HG02798 (cell line): Measurements from ENCODE around the gene ETV6.

Experiments
- ATAC-seq: cut with Tn5 transposase; IDR thresholded peaks from one replicate; pipeline ENCODE4 v1.9.1; 2021; ENCODE audit warnings: mild to moderate bottlenecking; ENCODE audit not compliant: unreplicated experiment, poor library complexity

The ETV6 gene

DNA sequence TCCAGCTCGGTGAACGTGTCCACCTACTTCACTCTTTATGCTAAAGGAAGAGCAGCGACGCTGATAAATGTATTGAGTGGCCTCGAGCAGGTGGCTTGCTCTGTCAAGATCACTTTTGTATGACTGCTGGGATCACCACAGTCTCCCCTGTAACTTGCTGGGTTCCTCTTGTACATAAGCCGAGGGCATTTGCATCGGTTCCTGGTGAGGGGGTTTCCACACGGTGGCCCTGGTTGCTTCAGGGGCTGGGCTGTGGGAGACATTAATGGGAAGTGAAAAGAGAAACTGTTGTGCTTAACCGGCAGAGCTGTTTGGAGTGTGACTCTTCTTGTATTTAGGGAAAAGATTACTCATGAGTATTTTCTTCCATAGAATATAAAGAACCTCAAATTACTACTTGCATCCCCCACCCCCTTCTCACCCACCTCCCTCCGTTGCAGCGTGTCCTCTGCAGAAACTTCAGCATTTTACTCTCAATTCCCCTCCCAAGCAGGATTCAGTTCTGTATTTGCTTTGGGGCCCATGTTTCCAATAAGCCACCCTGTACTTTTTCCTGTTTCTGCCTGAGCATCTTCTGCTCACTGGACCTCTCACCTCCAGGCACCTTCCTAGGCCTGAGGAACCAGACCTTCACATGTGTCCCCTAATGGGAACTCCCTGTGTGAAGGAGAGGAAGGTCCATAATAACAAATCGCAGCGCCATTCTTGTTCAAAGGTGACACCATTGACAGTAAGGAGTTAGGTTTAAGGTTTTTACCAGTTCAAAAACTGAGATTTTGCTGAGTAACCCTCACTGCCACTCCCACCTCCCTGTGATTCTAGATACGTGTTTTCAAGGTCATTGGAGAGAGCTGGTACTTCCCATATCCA, 187.0 kb downstream of the ETV6 start:
- peak; percentile 91 for ATAC-seq

DNA sequence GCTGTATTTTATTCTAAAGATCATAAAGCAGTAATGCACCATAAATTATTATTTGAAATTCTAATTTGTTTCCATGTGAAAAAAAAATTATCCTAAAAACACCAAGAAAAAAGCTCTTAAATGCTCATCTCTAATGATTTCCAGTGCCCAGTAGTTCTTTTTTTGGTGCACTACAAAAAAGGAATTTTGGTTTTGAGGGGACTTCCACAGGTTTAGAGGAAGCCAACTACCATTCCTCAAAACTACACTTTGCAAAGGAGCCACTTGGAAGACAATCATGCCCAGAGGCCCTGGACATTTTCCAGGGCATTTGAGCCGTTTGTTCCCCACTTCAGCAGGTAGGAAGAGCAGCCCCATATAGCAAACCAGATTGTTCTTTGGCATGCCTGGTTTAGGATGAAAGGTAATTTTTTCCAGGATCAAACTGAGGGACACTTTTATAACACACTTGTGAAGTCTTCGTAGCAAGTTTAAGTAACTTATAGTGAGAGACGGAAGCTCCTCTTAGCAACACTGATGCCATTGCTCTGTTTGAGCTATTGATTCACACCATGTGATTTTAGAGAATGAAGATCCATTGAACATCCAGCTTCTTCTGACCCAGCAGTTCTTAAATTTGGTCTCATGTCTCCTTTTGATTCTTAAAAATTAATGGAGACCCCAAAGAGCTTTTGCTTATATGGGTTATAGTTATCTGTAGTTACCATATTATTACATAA, 187.9 kb downstream of the ETV6 start:
- ATAC-seq, result no peak

DNA sequence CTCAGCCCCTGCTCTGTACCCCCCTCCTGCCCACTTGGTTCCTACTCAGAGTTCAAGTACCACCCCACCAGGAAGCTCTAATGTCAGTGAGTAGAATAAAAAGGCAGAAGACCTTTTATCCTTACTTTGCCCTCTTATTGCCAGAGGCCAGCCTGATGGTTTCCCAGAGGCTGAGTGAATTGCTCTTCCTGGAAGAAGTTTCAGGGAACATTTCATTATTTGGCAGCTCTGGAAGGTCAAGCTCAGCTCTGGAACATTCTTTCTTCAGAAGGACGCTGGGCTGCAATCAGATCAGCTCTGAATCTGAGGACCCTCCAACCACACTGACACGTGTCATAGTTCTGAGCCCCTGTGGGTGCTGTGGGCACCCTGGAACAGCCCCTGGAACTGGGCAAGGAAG, 188.9 kb downstream of the ETV6 start:
- no peak for ATAC-seq

DNA sequence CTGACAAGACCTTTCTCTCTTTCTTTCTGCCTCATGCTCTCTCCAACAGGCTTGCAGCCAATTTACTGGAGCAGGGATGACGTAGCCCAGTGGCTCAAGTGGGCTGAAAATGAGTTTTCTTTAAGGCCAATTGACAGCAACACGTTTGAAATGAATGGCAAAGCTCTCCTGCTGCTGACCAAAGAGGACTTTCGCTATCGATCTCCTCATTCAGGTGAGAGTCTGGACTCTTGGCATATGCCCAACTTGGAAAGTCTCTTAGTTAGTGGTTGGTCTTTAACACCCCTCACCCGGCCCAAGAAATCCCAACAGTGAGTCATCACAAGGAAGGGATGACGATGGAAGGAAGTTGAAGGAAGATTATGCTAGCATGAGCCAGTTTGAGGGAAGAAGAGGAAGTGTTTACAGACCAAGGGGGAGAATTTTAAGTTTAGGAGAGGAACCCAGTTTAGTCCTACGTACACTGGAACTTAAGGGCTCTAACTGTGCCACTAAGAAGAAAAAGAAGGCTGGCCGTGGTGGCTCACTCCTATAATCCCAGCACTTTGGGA, 189.7 kb downstream of the ETV6 start:
- no peak for ATAC-seq

DNA sequence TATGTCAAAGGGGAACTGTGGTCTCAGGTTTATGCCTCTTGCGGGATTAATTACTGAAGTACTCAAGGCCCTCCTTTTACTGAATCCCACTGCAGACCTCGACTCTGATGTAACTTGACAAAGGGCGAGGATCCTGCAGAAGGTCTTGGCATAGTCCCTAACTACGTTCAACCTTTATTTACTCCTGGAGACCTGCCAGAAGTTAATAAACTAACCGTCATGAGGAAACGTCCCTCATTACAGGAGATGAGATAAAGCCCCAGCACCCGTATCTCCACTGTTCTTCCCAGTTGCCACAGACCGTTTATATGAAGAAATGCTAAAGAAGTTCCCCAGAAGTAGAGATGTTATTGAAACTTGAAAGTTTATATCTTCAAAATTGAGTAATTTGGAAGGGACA, 190.9 kb downstream of the ETV6 start:
- no peak for ATAC-seq

DNA sequence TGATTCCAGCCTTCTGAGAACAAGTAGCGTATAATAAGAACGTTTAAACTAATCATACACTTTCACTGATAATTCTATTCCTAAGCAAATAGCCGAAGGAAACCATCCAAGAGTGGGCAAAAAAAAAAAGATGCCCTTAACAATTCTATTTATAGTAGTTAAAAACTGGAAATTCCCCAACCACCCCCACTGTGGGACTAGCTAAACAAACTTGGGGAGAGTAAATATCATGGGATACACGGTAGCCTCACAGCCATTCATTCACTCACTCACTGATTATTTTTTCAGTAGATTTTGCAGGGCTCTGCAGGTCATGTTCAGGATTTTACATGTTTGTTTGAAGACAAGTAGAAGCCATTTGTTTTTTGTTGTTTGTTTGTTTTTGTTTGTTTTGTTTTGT, 197.0 kb downstream of the ETV6 start:
- no peak for ATAC-seq

DNA sequence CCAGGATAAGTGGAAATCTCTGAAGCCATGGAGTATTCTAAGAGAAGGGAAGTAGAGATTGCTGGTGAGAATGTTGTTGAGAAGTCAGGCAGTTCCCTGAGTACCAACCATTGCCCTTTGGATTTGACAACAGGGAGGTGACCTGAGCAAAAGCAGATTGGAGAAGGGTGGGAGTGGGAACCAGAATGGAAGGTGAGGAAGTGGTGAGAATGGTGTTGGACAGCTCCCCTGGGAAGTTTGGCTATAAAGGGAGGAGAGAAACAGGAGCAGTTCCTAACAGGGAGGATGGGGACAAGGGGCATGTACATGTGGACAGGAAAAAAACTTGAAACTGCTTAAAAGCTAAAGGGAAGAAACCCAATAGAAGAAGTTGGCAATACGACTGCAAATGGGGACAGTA, 198.1 kb downstream of the ETV6 start:
- no peak for ATAC-seq

DNA sequence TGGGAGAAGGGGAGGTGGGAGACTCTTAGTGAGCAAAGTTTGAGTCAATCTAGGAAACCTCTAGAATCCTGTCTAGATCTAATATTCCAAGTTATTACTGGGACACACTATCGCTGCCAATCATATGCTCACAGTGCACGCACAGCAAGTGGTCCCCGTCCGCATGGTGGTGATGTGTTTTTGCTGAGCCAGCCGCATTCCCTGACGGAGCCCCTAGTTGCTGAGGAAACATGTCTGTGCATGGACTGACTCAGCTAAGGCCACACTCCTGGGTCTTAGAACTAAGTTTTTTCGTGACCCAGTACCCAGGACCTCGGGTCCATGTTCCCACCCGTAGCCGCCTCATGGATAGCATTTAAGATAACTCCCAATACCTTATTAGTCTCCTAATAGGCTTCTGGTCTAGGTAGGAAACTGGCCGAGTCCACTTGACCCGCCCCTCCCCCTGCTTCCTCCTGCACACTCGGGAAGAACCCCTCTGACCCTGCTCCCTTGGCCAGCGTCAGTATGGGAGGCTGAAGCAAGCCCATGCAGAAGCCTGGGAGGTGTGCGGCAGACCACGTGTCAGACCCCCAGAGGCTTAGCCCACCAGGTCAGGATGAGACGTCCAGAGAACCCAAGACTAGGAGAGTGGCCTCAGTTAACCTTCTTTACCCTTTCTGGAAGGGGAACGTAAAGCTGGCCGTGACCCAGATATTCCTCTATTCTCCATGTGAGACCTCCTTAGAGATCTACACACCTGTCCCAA, 200.5 kb downstream of the ETV6 start:
- ATAC-seq, result no peak

DNA sequence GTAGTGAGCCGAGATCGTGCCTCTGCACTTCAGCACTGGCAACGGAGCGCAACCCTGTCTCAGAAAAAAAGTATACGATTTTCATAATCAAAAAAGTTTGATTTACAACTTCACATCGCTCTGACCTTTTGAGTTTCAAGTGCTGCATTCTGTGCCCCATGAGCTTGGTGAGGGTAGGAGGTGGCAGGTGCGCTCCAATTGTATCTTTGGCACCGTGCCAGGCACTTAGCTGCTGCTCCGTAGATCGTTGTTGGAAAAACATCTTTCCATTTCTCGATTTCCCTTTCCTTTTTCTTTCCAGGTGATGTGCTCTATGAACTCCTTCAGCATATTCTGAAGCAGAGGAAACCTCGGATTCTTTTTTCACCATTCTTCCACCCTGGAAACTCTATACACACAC, 203.7 kb downstream of the ETV6 start:
- no peak for ATAC-seq

DNA sequence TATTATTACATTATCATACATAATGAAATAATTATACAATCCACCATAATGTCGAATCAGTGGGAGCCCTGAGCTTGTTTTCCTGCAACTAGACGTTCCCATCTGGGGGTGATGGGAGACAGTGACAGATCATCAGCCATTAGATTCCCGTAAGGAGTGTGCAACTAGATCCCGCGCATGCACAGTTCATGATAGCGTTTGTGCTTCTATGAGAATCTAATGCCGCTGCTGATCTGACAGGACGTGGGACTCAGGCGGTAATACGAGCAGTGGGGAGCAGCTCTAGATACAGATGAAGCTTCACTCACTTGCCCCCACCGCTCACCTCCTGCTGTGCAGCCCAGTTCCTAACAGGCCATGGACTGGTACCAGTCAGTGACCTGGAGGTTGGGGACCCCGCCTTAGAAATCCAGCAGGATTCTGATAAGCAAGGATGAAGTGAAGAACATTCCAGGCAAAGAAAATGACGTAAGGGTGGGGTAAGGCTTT, 204.6 kb downstream of the ETV6 start:
- no peak for ATAC-seq

DNA sequence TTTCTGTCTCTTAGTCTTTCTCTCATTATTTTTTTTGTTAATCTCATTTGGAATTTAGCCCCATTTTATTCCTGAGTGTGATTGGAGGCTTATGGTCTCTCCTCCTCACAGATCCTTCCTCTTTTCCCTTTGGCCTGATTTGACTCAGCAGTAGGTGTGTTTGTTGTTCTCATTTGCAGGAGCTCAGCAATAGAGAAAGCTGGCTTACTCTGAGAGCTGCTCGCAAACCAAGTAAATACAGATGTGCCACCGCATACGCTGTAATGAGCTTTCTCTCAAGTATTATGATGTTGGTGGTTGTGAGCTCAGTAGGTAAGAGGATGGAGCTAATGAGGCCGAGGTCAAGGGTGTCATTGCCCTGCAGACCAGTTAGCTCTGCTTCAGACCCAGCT, 206.5 kb downstream of the ETV6 start:
- ATAC-seq, result no peak

DNA sequence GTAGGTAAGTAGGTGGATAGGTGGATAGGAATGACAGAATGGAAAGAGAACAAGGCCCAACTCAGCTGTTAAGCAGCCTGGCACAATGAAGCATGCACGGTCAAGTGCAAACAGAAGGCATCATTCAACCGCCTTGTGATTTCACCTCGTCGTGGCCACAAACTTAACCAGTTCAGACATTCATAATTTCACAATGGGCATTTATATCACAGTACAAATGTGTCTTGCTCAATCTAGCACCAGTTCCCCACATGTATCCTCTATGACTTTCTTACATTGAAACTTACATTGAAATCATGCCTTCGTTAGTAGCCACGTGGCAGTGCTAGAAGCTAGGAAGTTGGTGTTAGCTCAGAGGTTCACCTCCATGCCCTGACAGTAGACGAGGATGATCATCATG, 207.5 kb downstream of the ETV6 start:
- no peak for ATAC-seq

DNA sequence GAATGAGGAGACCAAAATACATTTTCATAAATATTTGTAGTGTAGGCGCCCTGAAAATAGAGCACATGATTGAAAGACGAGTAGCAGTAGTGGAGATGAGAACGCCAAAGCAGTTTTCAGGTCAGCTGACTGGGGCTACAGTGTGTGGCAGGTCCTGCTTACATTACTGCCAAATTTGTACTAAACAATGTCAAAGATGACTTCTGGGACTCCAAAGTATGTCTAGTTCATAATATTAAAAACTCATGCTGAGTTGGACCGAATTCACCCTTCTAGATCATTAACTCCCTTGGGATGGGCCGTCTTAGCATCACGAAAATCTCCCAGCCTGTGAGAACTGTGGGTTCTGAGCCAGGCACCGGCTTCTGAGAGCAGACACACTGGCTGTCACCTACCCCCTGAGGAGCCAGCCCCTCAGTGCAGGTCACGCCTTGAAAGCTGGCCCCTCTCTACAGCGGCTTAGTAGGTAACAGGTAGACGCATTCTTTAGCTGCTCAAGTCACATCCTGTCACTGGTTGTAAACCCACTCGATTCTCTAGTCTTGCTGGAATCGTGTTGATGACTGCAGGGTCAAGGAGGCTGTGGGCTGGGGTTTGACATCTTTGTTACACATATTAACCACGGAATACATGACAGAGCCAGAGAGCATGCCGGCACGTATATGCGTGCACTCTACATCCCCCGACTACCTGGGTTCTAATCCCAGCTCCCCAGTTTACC, 210.4 kb downstream of the ETV6 start:
- ATAC-seq, result no peak

DNA sequence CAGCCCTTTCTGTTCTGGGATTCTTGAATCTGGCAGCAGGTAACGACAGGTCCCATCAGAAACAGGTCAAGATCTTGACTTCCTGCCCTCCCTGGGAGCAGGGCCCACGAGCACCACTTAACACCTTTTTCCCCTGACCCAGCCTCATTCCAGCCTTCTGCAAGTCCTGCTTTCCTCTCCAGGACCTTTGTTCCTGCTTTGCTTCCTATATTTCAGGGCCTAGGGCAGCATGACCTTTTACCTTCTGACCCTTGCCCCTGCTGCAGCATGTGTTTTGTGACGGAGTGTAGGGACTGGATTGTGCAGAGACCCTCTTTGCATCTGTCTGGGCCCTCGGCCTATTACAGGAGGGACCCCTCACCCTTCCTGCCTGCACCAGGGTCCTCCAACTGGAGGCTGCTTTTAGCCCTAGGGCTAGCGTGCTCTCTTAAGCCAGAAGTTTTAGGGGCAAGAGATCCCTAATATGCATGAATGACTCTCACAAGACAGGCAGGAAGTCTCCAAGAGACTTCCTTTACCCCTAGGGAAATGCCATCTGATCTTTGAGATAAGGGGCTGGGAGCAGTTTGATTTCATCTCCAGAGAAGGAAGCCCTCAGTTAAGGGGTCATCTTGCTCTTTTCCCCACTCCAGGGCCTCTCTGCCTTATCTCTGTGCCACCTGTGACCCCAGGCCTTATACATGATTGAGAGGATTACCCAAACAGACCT, 211.8 kb downstream of the ETV6 start:
- no peak for ATAC-seq

DNA sequence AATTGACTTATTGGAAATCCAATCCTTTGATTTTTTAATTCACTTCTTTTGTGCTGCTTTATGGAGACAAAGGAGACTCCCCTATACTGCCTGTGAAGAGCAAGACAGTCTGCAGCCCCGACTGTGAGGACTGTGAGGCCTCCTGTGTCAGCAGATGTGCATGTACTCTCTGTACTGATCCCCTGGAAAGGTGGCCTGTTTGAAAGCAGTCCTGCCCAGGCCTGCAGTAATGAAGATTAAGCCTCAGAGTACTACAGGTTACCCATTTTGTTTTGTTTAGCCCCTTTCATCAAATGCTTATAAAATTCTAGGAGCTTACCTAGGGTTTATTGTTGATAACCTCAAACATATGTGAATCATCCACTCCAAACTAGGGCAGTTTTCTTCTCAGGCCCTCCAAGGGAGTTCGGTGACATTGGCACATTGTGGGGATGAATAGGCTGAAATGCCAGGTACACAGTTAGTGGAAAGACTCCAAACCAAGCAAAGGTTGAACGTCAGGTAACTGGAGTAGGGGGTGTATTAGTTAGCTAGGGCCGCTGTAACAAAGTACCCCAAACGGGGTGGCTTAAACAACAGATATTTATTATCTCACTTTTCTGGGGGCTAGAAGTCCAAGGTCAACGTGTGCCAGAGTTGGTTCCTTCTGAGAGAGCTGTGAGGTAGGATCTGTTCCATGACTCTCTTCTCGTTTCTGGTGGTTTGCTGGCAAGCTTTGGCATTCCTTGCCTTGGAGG, 212.6 kb downstream of the ETV6 start:
- no peak for ATAC-seq

DNA sequence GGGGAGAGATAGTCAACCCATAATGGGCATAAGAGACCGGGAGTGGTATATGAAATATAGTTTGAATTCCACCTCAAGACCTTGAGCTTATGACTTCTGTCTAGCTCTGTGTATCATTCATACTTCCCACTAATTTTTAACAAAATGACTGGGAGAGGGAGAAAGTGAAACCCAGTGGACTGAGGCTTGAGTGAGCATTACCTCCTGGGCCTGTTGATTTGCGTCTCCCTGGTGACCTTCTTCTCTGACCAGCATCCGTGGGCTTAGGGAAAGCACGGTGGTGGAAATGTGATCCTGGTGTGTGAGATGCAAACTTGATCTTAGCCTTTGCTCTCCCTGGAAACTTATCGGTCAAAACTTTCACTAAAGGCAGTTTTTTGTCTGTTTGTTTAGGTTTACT, 213.3 kb downstream of the ETV6 start:
- no peak for ATAC-seq

DNA sequence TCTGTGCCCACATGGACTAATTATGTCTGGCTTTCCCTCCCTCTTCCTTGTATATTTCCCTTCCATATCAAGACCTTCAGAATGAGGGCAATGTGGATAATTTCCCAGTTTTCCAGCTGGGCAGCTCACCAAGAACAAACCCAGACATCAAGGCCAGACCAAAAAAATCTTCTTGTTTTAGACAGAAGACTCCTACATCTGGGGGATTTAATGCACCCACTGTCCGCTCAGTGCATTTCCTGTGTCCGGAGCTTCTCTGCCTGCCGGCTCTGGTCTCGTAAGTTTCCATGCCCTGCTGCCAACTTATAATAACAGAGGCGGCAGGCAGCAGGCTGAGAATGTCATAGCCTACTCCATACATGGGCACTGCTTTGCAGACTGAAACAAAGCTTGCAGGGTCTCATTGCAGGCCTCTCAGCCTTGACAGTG, 214.0 kb downstream of the ETV6 start:
- ATAC-seq, result no peak

DNA sequence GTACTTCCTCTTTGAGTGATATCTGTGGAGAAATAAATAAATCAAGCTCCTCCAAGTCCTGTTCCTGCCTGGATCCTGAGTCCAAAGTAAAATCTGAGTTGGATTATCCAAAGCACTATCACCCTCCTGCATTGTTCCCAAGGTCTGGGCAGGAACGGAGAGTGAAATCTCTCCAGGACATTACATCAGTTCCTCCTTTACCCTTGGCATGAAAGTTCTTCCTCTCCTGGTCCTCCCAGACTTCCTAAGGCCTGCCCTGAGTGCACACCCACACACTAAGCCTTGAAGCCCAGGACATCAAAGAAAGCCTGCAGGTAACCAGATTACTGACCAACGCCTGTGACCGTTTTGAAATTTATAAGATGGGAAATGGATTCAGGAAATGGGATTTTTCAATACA, 214.5 kb downstream of the ETV6 start:
- ATAC-seq, result no peak

DNA sequence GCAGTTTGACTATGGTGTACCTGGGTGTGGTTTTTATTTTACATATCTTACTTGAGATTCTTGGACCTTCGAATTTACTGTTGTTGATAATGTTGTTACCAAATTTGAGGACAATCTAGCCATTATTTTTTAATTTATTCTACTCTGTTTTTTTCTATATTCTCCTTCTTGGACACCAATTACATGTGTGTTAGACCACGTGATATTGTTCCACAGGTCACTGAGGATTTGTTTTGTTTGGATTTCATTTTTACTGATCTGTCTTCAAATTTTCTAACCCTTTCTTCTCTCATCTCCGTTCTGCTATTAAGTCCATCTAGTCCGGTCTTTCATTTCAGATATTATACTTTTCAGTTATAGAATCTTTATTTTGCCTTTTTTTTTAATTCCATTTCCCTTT, 216.3 kb downstream of the ETV6 start:
- no peak for ATAC-seq
